ENCODE results near the gene ASTN2. TPM values are rescaled to one million over a fixed set of nuclear protein-coding genes. Genes with fewer than 3 reads are reported as not detected.
"Not testable (repeated sequence)": the region's sequence is repeated elsewhere in the genome, so short reads cannot be mapped to it uniquely, and the experiment has no call there.

ASTN2 gene
- total RNA-seq, 5 donors from 2014 or later (not counting 1 experiment from before 2014, with no cell fraction given), result 3.7 to 4.8 (median 4.4) TPM

GRCh38 chr9:116459576-116459975 lies 955.3 kb downstream of the ASTN2 start:
- Histone ChIP-seq H3K27me3 (replicated peaks in 1 of 2; ENCODE audit: control insufficient read depth in 2 of 2, extremely low read depth in 1 of 2, insufficient read depth in 2 of 2, low read length in 1 of 2) (no peaks in the 10 kb centered on the region), H3K9me3 (no peaks in the 10 kb centered on the region), H3K27ac (ENCODE audit: low read length) (no peak overlapping the region), H3K4me3 (ENCODE audit: control insufficient read depth in 1 of 2, extremely low read depth in 1 of 2, low read length in 1 of 2) (no peak overlapping the region), H3K36me3 (ENCODE audit: control insufficient read depth in 2 of 2, extremely low read depth in 1 of 2, insufficient read depth in 1 of 2, low read length in 1 of 2) (no peaks in the 10 kb centered on the region), H3K4me1 (ENCODE audit: control insufficient read depth in 1 of 2, extremely low read depth in 1 of 2, insufficient read depth in 2 of 2, low read length in 2 of 2) (no peaks in the 10 kb centered on the region)
- no peaks in the 10 kb centered on the region for H3K4me1 Mint-ChIP-seq
- POLR2A ChIA-PET, result no interaction called here
- no CpG with 5 or more reads among the region's 3 CpGs for WGBS (ENCODE audit: insufficient coverage)
- DNase-seq (no peak), ATAC-seq (replicated peaks in 1 of 4) (no peak)
- no peak overlapping the region for H3K27ac Mint-ChIP-seq
- H3K27me3 Mint-ChIP-seq, result no peaks in the 10 kb centered on the region
- H3K36me3 Mint-ChIP-seq, result peaks cover 5% of the 10 kb centered on the region
- CTCF ChIA-PET, result no interaction called here
- H3K4me3 Mint-ChIP-seq, result no peak overlapping the region
- peaks cover 3 to 23% (median 18%) of the 10 kb centered on the region in 3 donors for H3K9me3 Mint-ChIP-seq

DNA sequence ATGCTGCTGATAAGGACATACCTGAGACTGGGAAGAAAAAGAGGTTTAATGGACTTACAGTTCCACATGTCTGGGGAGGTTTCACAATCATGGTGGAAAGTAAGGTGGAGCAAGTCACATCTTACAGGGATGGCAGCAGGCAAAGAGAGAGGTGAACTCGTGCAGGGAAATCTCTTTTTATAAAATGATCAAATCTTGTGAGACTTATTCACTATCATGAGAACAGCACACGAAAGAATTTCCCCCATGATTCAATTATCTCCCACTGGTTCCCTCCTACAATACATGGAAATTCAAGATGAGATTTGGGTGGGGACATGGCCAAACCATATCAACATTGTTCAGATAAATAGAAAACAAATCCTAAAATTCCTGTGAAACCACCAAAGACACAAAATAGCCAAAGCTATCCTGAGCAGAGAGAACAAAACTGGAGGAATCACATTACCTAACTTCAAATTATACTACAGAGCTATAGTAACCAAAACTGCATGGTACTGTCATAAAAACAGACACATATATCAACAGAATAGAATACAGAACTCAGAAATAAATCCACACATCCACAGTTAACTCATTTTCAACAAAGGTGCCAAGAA lies 958.3 kb downstream of the ASTN2 start:
- H3K4me3 ChIP-seq (ENCODE audit: control insufficient read depth in 1 of 2, extremely low read depth in 1 of 2, low read length in 1 of 2), result no peak overlapping the region
- H3K27me3 Mint-ChIP-seq, result no peaks in the 10 kb centered on the region
- H3K4me1 Mint-ChIP-seq, result no peaks in the 10 kb centered on the region
- no peaks in the 10 kb centered on the region for H3K36me3 ChIP-seq (ENCODE audit: control insufficient read depth in 2 of 2, extremely low read depth in 1 of 2, insufficient read depth in 1 of 2, low read length in 1 of 2)
- no peak for ATAC-seq (replicated peaks in 1 of 4)
- H3K36me3 Mint-ChIP-seq, result peaks cover 5% of the 10 kb centered on the region
- no CpG with 5 or more reads among the region's 2 CpGs for WGBS (ENCODE audit: insufficient coverage)
- ChIA-PET CTCF (no interaction called here), POLR2A (no interaction called here)
- no peak overlapping the region for H3K27ac Mint-ChIP-seq
- no peaks in the 10 kb centered on the region for H3K27me3 ChIP-seq (replicated peaks in 1 of 2; ENCODE audit: control insufficient read depth in 2 of 2, extremely low read depth in 1 of 2, insufficient read depth in 2 of 2, low read length in 1 of 2)
- no peak overlapping the region for H3K4me3 Mint-ChIP-seq
- H3K9me3 ChIP-seq, result no peaks in the 10 kb centered on the region
- no peak for DNase-seq
- peaks cover 3 to 23% (median 18%) of the 10 kb centered on the region in 3 donors for H3K9me3 Mint-ChIP-seq
- H3K27ac ChIP-seq (ENCODE audit: low read length), result no peak overlapping the region
- no peaks in the 10 kb centered on the region for H3K4me1 ChIP-seq (ENCODE audit: control insufficient read depth in 1 of 2, extremely low read depth in 1 of 2, insufficient read depth in 2 of 2, low read length in 2 of 2)

DNA sequence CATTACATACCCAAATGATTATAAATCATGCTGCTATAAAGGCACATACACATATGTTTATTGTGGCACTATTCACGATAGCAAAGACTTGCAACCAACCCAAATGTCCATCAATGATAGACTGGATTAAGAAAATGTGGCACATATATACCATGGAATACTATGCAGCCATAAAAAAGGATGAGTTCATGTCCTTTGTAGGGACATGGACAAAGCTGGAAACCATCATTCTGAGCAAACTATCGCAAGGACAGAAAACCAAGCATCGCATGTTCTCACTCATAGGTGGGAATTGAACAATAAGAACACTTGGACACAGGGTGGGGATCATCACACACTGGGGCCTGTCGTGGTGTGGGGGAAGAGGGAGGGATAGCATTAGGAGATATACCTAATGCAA lies 960.3 kb downstream of the ASTN2 start:
- H3K9me3 ChIP-seq; H3K4me3 Mint-ChIP-seq; H3K4me1 Mint-ChIP-seq; ATAC-seq (replicated peaks in 1 of 4); H3K4me1 ChIP-seq (ENCODE audit: control insufficient read depth in 1 of 2, extremely low read depth in 1 of 2, insufficient read depth in 2 of 2, low read length in 2 of 2); H3K27ac Mint-ChIP-seq; DNase-seq; H3K27me3 ChIP-seq (replicated peaks in 1 of 2; ENCODE audit: control insufficient read depth in 2 of 2, extremely low read depth in 1 of 2, insufficient read depth in 2 of 2, low read length in 1 of 2); H3K4me3 ChIP-seq (ENCODE audit: control insufficient read depth in 1 of 2, extremely low read depth in 1 of 2, low read length in 1 of 2); H3K36me3 Mint-ChIP-seq; H3K27me3 Mint-ChIP-seq; CTCF ChIA-PET; H3K36me3 ChIP-seq (ENCODE audit: control insufficient read depth in 2 of 2, extremely low read depth in 1 of 2, insufficient read depth in 1 of 2, low read length in 1 of 2); H3K27ac ChIP-seq (ENCODE audit: low read length): not testable (repeated sequence)
- WGBS (ENCODE audit: insufficient coverage), result no CpG with 5 or more reads among the region's 4 CpGs
- H3K9me3 Mint-ChIP-seq, result peaks cover 3 to 23% (median 18%) of the 10 kb centered on the region in 3 donors
- POLR2A ChIA-PET, result interaction anchor here in 1 of 2 donors (0.7 kb wide), 1 partner anchor 1444 kb away, joined by 5 read pairs; no protein-coding TSS in a partner anchor

GRCh38 chr9:116453785-116454184 lies 961.1 kb downstream of the ASTN2 start:
- Histone ChIP-seq H3K4me3 (ENCODE audit: control insufficient read depth in 1 of 2, extremely low read depth in 1 of 2, low read length in 1 of 2) (no peak overlapping the region), H3K9me3 (no peaks in the 10 kb centered on the region), H3K27me3 (replicated peaks in 1 of 2; ENCODE audit: control insufficient read depth in 2 of 2, extremely low read depth in 1 of 2, insufficient read depth in 2 of 2, low read length in 1 of 2) (no peaks in the 10 kb centered on the region), H3K36me3 (ENCODE audit: control insufficient read depth in 2 of 2, extremely low read depth in 1 of 2, insufficient read depth in 1 of 2, low read length in 1 of 2) (no peaks in the 10 kb centered on the region), H3K27ac (ENCODE audit: low read length) (no peak overlapping the region), H3K4me1 (ENCODE audit: control insufficient read depth in 1 of 2, extremely low read depth in 1 of 2, insufficient read depth in 2 of 2, low read length in 2 of 2) (no peaks in the 10 kb centered on the region)
- Mint-ChIP-seq H3K27ac (no peak overlapping the region), H3K4me1 (no peaks in the 10 kb centered on the region), H3K9me3 (peaks cover 3 to 23% (median 18%) of the 10 kb centered on the region in 3 donors), H3K36me3 (peaks cover 8% of the 10 kb centered on the region), H3K4me3 (no peak overlapping the region), H3K27me3 (no peaks in the 10 kb centered on the region)
- WGBS (ENCODE audit: insufficient coverage), result no CpG with 5 or more reads among the region's 1 CpG
- DNase-seq (no peak), ATAC-seq (replicated peaks in 1 of 4) (no peak)
- ChIA-PET CTCF (no interaction called here), POLR2A (no interaction called here)

GRCh38 chr9:116452634-116453033 lies 962.2 kb downstream of the ASTN2 start:
- CTCF ChIA-PET, result no interaction called here

GRCh38 chr9:116452227-116452626 lies 962.6 kb downstream of the ASTN2 start:
- no peak overlapping the region for H3K27ac ChIP-seq (ENCODE audit: low read length)
- H3K4me3 Mint-ChIP-seq, result no peak overlapping the region
- WGBS (ENCODE audit: insufficient coverage), result no CpG with 5 or more reads among the region's 1 CpG
- no peaks in the 10 kb centered on the region for H3K4me1 ChIP-seq (ENCODE audit: control insufficient read depth in 1 of 2, extremely low read depth in 1 of 2, insufficient read depth in 2 of 2, low read length in 2 of 2)
- CTCF ChIA-PET, result no interaction called here
- POLR2A ChIA-PET, result no interaction called here
- no peak overlapping the region for H3K4me3 ChIP-seq (ENCODE audit: control insufficient read depth in 1 of 2, extremely low read depth in 1 of 2, low read length in 1 of 2)
- no peak overlapping the region for H3K27ac Mint-ChIP-seq
- H3K27me3 ChIP-seq (replicated peaks in 1 of 2; ENCODE audit: control insufficient read depth in 2 of 2, extremely low read depth in 1 of 2, insufficient read depth in 2 of 2, low read length in 1 of 2), result no peaks in the 10 kb centered on the region
- H3K4me1 Mint-ChIP-seq, result no peaks in the 10 kb centered on the region
- DNase-seq (no peak), ATAC-seq (replicated peaks in 1 of 4) (no peak)
- peaks cover 3 to 14% (median 10%) of the 10 kb centered on the region in 3 donors for H3K9me3 Mint-ChIP-seq
- no peaks in the 10 kb centered on the region for H3K9me3 ChIP-seq
- no peaks in the 10 kb centered on the region for H3K36me3 ChIP-seq (ENCODE audit: control insufficient read depth in 2 of 2, extremely low read depth in 1 of 2, insufficient read depth in 1 of 2, low read length in 1 of 2)
- H3K36me3 Mint-ChIP-seq, result peaks cover 11% of the 10 kb centered on the region
- no peaks in the 10 kb centered on the region for H3K27me3 Mint-ChIP-seq

More at GRCh38 chr9:116452634-116453033, 962.2 kb downstream of the ASTN2 start:
- POLR2A ChIA-PET, result no interaction called here
- Histone ChIP-seq H3K36me3 (ENCODE audit: control insufficient read depth in 2 of 2, extremely low read depth in 1 of 2, insufficient read depth in 1 of 2, low read length in 1 of 2) (no peaks in the 10 kb centered on the region), H3K27ac (ENCODE audit: low read length) (no peak overlapping the region), H3K9me3 (no peaks in the 10 kb centered on the region), H3K4me1 (ENCODE audit: control insufficient read depth in 1 of 2, extremely low read depth in 1 of 2, insufficient read depth in 2 of 2, low read length in 2 of 2) (no peaks in the 10 kb centered on the region), H3K27me3 (replicated peaks in 1 of 2; ENCODE audit: control insufficient read depth in 2 of 2, extremely low read depth in 1 of 2, insufficient read depth in 2 of 2, low read length in 1 of 2) (no peaks in the 10 kb centered on the region), H3K4me3 (ENCODE audit: control insufficient read depth in 1 of 2, extremely low read depth in 1 of 2, low read length in 1 of 2) (no peak overlapping the region)
- peaks cover 10% of the 10 kb centered on the region for H3K36me3 Mint-ChIP-seq
- no peak for ATAC-seq (replicated peaks in 1 of 4)
- H3K4me1 Mint-ChIP-seq, result no peaks in the 10 kb centered on the region
- H3K27me3 Mint-ChIP-seq, result no peaks in the 10 kb centered on the region
- no peak overlapping the region for H3K4me3 Mint-ChIP-seq
- peaks cover 3 to 18% (median 14%) of the 10 kb centered on the region in 3 donors for H3K9me3 Mint-ChIP-seq
- no peak overlapping the region for H3K27ac Mint-ChIP-seq
- DNase-seq, result no peak
